Activated CD8-positive, alpha-beta T cell treated with anti-CD3 and anti-CD28 coated beads for 36 hours (primary cell): ENCODE measurements around the gene ELFN2. TPM values are rescaled to one million over a fixed set of nuclear protein-coding genes. Genes with fewer than 3 reads are reported as not detected.

Source experiments
- ATAC-seq: fragments of 200-7000 bp; cut with Tn5 transposase; one replicate; pipeline ENCODE4 v1.10.0; 2021; ENCODE audit warnings: mild to moderate bottlenecking, moderate library complexity
- CTCF ChIA-PET: fragments of 350-600 bp; sonication (Branson Sonifier 250); formaldehyde crosslinking; loops from one replicate; lab custom pipeline; 2021; ENCODE audit warnings: antibody characterized with exemption; lab: Charles Lee
- POLR2A ChIA-PET: fragments of 350-600 bp; sonication (Branson Sonifier 250); formaldehyde crosslinking; loops from one replicate; lab custom pipeline; 2021; ENCODE audit warnings: antibody characterized with exemption; lab: Charles Lee
- DNase-seq: peaks from one replicate; pipeline ENCODE4 v3.0.0-alpha.2; 2020
- H3K27ac Mint-ChIP-seq: one replicate; pipeline ENCODE4 v1.8.0; 2021; ENCODE audit warnings: mild to moderate bottlenecking, mixed read lengths
- H3K27me3 Mint-ChIP-seq: one replicate; pipeline ENCODE4 v1.8.0; 2021; ENCODE audit warnings: mixed read lengths
- H3K36me3 Mint-ChIP-seq: one replicate; pipeline ENCODE4 v1.8.0; 2021; ENCODE audit warnings: low read depth, mixed read lengths
- H3K4me1 Mint-ChIP-seq: one replicate; pipeline ENCODE4 v1.8.0; 2021; ENCODE audit warnings: low read depth, mixed read lengths
- H3K4me3 Mint-ChIP-seq: one replicate; pipeline ENCODE4 v1.8.0; 2021; ENCODE audit warnings: mild to moderate bottlenecking, moderate library complexity, mixed read lengths
- H3K9me3 Mint-ChIP-seq: one replicate; pipeline ENCODE4 v1.8.0; 2021; ENCODE audit warnings: mixed read lengths
- intact Hi-C: fragments of 100-400 bp; cut with micrococcal nuclease; formaldehyde crosslinking; loops from one replicate; pipeline ENCODE4 v1.10.0; 2022
- total RNA-seq, 2 experiments: library from RNA; stranded (reverse); gene quantifications; one replicate each; pipeline ENCODE4 v1.2.3, GENCODE V29; 2021
- TF ChIP-seq, protein P1 (sequence below): fragments of 200-600 bp; IDR thresholded peaks from one replicate; pipeline ENCODE4 v1.8.0; 2022; ENCODE audit warnings: antibody characterized with exemption, mild to moderate bottlenecking

Gene ELFN2
- total RNA-seq, 2 experiments from 2014 or later: 0.51 to 0.52 TPM

DNA sequence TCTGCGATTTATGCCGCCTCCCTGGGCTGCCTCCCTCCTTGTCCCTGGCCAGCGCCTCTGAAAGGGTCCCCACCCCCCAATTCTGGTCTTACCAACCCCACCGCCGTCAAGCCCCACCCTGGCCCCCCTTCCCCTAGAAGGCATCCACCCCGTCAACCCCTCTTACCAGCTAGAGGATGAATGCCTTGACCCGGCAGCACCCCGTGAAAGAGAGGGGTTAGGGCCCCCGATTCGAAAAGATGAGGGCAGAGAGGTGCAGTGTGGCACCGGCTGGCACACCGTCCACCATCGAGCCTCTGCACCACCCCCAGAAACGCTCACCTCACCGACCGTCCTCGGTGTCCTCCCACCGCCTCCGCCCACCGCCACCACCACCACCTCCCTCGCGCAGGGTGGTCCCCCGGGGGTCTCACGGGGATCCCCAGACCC lies 559 bp downstream of the ELFN2 start:
- CTCF ChIA-PET: no interaction called here
- DNase-seq: no peak
- POLR2A ChIA-PET: interaction anchor here (1.0 kb wide), 1 partner anchor 9 kb away, joined by 5 read pairs; no protein-coding TSS in a partner anchor
- Mint-ChIP-seq H3K36me3 (no peaks in the 10 kb centered on the region), H3K4me1 (peaks cover 13% of the 10 kb centered on the region), H3K4me3 (peak overlapping the region; percentile 26), H3K27me3 (peaks cover 49% of the 10 kb centered on the region), H3K27ac (no peak overlapping the region), H3K9me3 (no peaks in the 10 kb centered on the region)
- ATAC-seq: no peak
- TF ChIP-seq, protein P1, sequence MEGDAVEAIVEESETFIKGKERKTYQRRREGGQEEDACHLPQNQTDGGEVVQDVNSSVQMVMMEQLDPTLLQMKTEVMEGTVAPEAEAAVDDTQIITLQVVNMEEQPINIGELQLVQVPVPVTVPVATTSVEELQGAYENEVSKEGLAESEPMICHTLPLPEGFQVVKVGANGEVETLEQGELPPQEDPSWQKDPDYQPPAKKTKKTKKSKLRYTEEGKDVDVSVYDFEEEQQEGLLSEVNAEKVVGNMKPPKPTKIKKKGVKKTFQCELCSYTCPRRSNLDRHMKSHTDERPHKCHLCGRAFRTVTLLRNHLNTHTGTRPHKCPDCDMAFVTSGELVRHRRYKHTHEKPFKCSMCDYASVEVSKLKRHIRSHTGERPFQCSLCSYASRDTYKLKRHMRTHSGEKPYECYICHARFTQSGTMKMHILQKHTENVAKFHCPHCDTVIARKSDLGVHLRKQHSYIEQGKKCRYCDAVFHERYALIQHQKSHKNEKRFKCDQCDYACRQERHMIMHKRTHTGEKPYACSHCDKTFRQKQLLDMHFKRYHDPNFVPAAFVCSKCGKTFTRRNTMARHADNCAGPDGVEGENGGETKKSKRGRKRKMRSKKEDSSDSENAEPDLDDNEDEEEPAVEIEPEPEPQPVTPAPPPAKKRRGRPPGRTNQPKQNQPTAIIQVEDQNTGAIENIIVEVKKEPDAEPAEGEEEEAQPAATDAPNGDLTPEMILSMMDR: no peak
- intact Hi-C loops: no loop called here

DNA sequence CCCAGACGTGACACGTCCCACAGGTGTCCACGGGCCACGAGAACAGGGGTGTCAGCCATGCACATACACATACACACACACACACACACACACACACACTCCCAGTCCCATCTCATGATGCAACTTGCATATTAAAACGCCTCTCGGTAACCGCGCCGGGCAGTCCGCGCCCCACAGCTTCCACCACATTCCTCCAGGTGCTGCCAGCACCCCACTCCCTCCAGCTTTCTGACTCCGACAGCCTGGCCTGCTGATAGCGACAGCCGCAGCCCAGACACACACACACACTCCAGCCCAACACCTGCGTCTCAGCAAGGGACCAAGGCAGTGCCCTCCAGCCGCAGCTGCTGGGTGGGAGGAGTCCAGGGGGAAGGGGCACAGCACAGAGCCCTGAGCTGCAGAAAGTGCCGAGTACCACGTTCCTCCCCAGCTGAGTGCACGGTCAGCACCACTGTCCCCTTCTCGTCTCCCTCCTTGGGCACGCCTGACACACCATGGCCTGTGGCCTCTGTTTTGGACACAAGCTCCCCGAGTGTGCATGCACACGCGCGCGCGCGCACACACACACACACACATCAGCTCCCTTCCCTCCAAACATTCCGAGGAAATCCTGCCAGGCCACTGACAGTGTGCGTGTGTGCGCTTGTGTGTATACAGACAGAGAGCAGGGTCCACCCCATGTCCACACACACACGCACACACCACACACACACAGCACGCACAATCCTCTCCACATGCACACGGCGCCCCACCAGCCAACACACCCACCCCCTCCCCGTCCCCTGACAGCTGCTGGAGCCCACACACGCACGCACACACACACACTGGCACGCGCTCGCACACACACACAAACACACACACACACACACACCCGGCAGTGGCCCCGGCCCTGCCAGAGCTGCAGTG lies 1.2 kb downstream of the ELFN2 start:
- ChIA-PET POLR2A (interaction anchor here (1.0 kb wide), 1 partner anchor 9 kb away, joined by 5 read pairs; no protein-coding TSS in a partner anchor), CTCF (interaction anchor here (0.8 kb wide), 2 partner anchors 108 to 165 kb away, joined by 3 read pairs; no protein-coding TSS in a partner anchor)
- DNase-seq: peak; percentile 11
- Mint-ChIP-seq H3K4me1 (peaks cover 8% of the 10 kb centered on the region), H3K36me3 (no peaks in the 10 kb centered on the region), H3K27ac (no peak overlapping the region), H3K27me3 (peaks cover 52% of the 10 kb centered on the region), H3K9me3 (no peaks in the 10 kb centered on the region), H3K4me3 (no peak overlapping the region)
- TF ChIP-seq, protein P1: no peak
- intact Hi-C loops: no loop called here
- ATAC-seq: no peak

DNA sequence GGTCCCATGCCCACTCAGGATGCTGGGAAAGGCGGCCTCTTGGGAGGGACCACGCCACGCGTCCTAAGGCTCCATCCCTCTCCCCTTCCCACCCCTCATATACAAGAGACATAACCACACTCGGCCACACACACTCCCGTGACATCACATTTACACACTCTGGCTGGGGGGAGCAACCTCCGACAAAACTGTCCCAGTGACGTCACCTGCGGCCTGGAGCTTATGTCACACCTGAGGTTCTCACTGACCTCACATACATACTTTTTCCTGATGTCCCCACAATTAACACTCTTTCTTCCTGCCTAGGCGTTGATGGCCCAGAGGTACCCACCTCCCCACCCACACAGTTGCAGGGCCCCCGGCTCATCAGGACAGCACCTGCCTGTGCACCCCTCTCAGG lies 1.9 kb downstream of the ELFN2 start:
- TF ChIP-seq, protein P1: no peak
- H3K9me3 Mint-ChIP-seq: no peaks in the 10 kb centered on the region
- peaks cover 10% of the 10 kb centered on the region for H3K4me1 Mint-ChIP-seq
- ATAC-seq (no peak), DNase-seq (no peak)
- CTCF ChIA-PET: interaction anchor here (0.8 to 1.0 kb wide), 2 partner anchors 107 to 108 kb away, joined by 3 read pairs; no protein-coding TSS in a partner anchor
- peaks cover 52% of the 10 kb centered on the region for H3K27me3 Mint-ChIP-seq
- no peaks in the 10 kb centered on the region for H3K36me3 Mint-ChIP-seq
- no peak overlapping the region for H3K27ac Mint-ChIP-seq
- POLR2A ChIA-PET: no interaction called here
- H3K4me3 Mint-ChIP-seq: no peak overlapping the region
- intact Hi-C loops: no loop called here

DNA sequence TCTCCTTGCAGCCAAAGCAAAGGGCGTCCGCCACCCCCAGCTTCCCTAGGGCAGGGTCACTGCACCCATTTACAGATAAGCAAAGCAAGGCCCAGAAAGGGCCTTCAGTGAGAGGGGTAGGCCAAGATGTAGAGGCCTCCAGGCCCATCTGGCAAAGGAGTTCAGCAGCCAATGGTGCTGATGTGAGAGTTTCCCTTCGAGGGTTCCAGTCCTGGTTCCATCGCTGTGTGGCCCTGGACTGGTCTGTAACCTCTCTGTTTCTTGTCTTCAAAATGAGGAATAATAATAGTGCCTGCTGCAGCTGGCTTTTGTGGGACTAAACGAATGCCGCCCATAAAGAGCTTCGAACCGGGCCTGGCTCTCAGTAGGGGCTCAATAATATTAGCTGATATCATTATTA lies 4.0 kb downstream of the ELFN2 start:
- TF ChIP-seq, protein P1: no peak
- ATAC-seq (no peak), DNase-seq (no peak)
- Mint-ChIP-seq H3K36me3 (no peaks in the 10 kb centered on the region), H3K27ac (no peak overlapping the region), H3K27me3 (peaks cover 52% of the 10 kb centered on the region), H3K4me3 (no peak overlapping the region), H3K4me1 (peaks cover 17% of the 10 kb centered on the region), H3K9me3 (no peaks in the 10 kb centered on the region)
- intact Hi-C loops: no loop called here
- ChIA-PET CTCF (interaction anchor here (0.6 kb wide), 1 partner anchor 152 kb away, joined by 3 read pairs; no protein-coding TSS in a partner anchor), POLR2A (interaction anchor here (1.3 kb wide), 2 partner anchors 18 to 22 kb away, joined by 3 to 4 read pairs; no protein-coding TSS in a partner anchor)

DNA sequence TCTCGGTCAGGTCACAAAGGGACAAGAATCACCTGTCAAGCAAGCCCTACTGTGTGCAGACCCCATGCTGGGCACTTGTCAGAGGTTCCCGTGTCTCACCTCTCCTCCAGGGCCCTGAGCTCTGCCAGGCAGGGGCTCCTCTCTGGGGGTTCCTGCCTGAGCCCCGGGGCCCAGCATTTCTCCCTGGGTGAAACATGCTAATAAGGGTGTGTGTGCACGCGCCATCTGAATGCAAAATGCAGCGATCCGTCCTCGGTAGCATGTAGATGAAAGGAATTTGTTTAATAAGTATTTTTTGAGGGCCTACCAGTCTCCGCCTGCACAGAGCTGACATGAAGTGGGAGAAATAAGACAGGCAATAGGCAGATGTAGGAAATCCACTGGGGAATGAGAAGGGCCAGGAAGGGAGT lies 5.8 kb downstream of the ELFN2 start:
- Mint-ChIP-seq H3K4me1 (peaks cover 25% of the 10 kb centered on the region), H3K27me3 (peaks cover 53% of the 10 kb centered on the region), H3K27ac (no peak overlapping the region), H3K36me3 (no peaks in the 10 kb centered on the region), H3K9me3 (no peaks in the 10 kb centered on the region), H3K4me3 (no peak overlapping the region)
- ChIA-PET POLR2A (no interaction called here), CTCF (no interaction called here)
- TF ChIP-seq, protein P1: no peak
- ATAC-seq (no peak), DNase-seq (no peak)
- intact Hi-C loops: no loop called here
